ENCODE data around the gene CARS2. TPM values are rescaled to one million over a fixed set of nuclear protein-coding genes. Genes with fewer than 3 reads are reported as not detected.
A peak's percentile ranks its signal among the peaks of the same experiment; 100 is the strongest.

CARS2 gene
- total RNA-seq, 2 experiments from 2014 or later, result 45.0 to 47.3 TPM

GRCh38 chr13:110666255-110666533 is 39.7 kb downstream of the CARS2 start:
- ChIA-PET POLR2A (no interaction called here), CTCF (ENCODE audit: unreplicated experiment) (no interaction called here)
- no peaks in the 10 kb centered on the region for H3K79me2 ChIP-seq (ENCODE audit: insufficient read depth, low read depth, low read length)
- no peak overlapping the region for H2AFZ ChIP-seq (ENCODE audit: low read length)
- DNase-seq (ENCODE audit: low spot score), result no peak
- H3K9me3 ChIP-seq (ENCODE audit: low read length), result no peaks in the 10 kb centered on the region
- no peak overlapping the region for H3K27ac ChIP-seq (ENCODE audit: low read depth, low read length, poor library complexity, severe bottlenecking)
- no peaks in the 10 kb centered on the region for H3K4me1 ChIP-seq (ENCODE audit: insufficient read depth, low read length, poor library complexity, severe bottlenecking)
- peaks cover 68% of the 10 kb centered on the region for H3K36me3 ChIP-seq (ENCODE audit: insufficient read depth, low read length)
- H4K20me1 ChIP-seq (ENCODE audit: insufficient read depth, low read length), result no peaks in the 10 kb centered on the region
- H3K9me2 ChIP-seq (ENCODE audit: insufficient read depth, low read length), result no peaks in the 10 kb centered on the region
- no TSS peak for BruUV-seq (replicated peaks)
- H3K4me2 ChIP-seq (ENCODE audit: low read length), result peak overlapping the region; percentile 23; the same call in 1 of the 2 replicates
- no peak overlapping the region for H3K4me3 ChIP-seq (ENCODE audit: low read depth, low read length, poor library complexity, severe bottlenecking)
- TF ChIP-seq CTCF (conservative IDR thresholded peaks at IDR 0.05; ENCODE audit: low read length) (no peak), EZH2phosphoT487 (IDR thresholded peaks at IDR 0.05; ENCODE audit: borderline replicate concordance, low read depth, low read length) (no peak)
- intact Hi-C loops (cut with micrococcal nuclease; ENCODE audit: unreplicated experiment), result no loop called here

DNA sequence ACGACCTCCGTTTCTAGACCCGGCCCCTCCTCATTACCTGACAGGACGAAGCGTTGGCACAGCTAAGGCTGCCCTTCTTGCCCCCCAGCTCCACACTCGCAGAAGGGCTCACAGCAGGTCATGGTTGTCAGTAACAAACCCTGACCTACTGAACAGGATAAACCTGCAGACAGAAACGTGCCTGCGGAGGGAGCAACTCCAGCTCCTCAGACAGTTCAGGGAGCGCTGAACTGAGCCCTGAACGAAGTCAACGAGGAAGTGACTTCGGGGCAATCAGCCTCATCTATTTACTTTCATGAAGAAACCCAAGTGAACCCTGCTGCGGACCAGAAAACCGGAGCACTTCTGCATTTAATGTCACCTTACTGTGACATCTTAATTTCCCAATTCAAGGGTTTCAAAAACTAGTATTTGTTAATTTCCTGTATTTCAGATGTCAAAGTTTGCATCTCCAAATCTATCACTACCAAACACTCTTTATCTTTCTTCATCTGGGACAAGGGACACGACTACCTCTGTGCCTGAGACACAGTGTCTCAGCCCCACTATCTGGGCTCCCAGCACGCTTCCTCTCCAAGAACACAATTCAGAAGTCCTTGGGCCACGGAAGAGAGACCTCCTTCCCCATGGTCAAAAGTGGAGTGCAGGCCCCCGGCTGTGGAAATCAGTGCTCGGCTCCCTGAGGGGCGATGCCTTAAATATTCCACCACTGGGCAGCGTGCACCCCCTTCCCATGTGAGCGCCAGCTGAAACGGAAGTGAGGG is 40.2 kb downstream of the CARS2 start:
- Histone ChIP-seq H3K9me2 (ENCODE audit: insufficient read depth, low read length) (no peaks in the 10 kb centered on the region), H3K4me3 (ENCODE audit: low read depth, low read length, poor library complexity, severe bottlenecking) (no peak overlapping the region), H3K9me3 (ENCODE audit: low read length) (no peaks in the 10 kb centered on the region), H3K4me2 (ENCODE audit: low read length) (peak overlapping the region; percentile 23; the same call in 1 of the 2 replicates), H3K4me1 (ENCODE audit: insufficient read depth, low read length, poor library complexity, severe bottlenecking) (no peaks in the 10 kb centered on the region), H3K36me3 (ENCODE audit: insufficient read depth, low read length) (peaks cover 72% of the 10 kb centered on the region), H3K27ac (ENCODE audit: low read depth, low read length, poor library complexity, severe bottlenecking) (no peak overlapping the region), H4K20me1 (ENCODE audit: insufficient read depth, low read length) (no peaks in the 10 kb centered on the region), H2AFZ (ENCODE audit: low read length) (no peak overlapping the region), H3K79me2 (ENCODE audit: insufficient read depth, low read depth, low read length) (no peaks in the 10 kb centered on the region)
- intact Hi-C loops (cut with micrococcal nuclease; ENCODE audit: unreplicated experiment), result no loop called here
- ChIA-PET POLR2A (no interaction called here), CTCF (ENCODE audit: unreplicated experiment) (no interaction called here)
- no peak for TF ChIP-seq EZH2phosphoT487 (IDR thresholded peaks at IDR 0.05; ENCODE audit: borderline replicate concordance, low read depth, low read length)
- TF ChIP-seq CTCF (conservative IDR thresholded peaks at IDR 0.05; ENCODE audit: low read length), result no peak
- no peak for DNase-seq (ENCODE audit: low spot score)
- no TSS peak for BruUV-seq (replicated peaks)

DNA sequence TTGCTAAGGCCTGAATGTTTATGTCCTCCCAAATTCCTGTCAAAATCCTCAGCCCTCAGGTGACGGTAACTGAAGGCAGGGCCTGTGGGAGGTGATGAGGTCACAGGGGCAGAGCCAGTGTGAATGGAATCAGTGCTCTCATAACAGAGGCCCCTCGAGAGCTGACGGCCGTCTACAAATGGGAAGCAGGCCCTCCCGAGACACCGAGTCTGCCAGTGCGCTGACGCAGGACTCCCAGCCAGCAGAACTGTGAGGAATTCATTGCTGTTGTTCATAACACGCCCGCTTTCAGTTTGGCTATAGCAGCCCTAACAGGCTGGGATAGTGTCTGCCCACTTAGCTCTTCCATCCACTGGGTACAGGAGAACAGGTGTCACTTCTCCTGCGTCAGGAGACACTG is 41.2 kb downstream of the CARS2 start:
- H3K79me2 ChIP-seq (ENCODE audit: insufficient read depth, low read depth, low read length), result no peaks in the 10 kb centered on the region

More for the DNA sequence above, 41.2 kb downstream of the CARS2 start:
- Histone ChIP-seq H3K9me2 (ENCODE audit: insufficient read depth, low read length) (no peaks in the 10 kb centered on the region), H2AFZ (ENCODE audit: low read length) (no peak overlapping the region), H4K20me1 (ENCODE audit: insufficient read depth, low read length) (no peaks in the 10 kb centered on the region), H3K36me3 (ENCODE audit: insufficient read depth, low read length) (peaks cover 75% of the 10 kb centered on the region), H3K9me3 (ENCODE audit: low read length) (no peaks in the 10 kb centered on the region), H3K4me2 (ENCODE audit: low read length) (no peak overlapping the region), H3K4me1 (ENCODE audit: insufficient read depth, low read length, poor library complexity, severe bottlenecking) (no peaks in the 10 kb centered on the region), H3K27ac (ENCODE audit: low read depth, low read length, poor library complexity, severe bottlenecking) (no peak overlapping the region), H3K4me3 (ENCODE audit: low read depth, low read length, poor library complexity, severe bottlenecking) (no peak overlapping the region)
- POLR2A ChIA-PET, result no interaction called here
- no peak for DNase-seq (ENCODE audit: low spot score)
- intact Hi-C loops (cut with micrococcal nuclease; ENCODE audit: unreplicated experiment), result no loop called here
- TF ChIP-seq EZH2phosphoT487 (IDR thresholded peaks at IDR 0.05; ENCODE audit: borderline replicate concordance, low read depth, low read length), result no peak
- no peak for TF ChIP-seq CTCF (conservative IDR thresholded peaks at IDR 0.05; ENCODE audit: low read length)
- no TSS peak for BruUV-seq (replicated peaks)
- CTCF ChIA-PET (ENCODE audit: unreplicated experiment), result no interaction called here

Measured in OCI-LY7 (cell line).